ENCODE measurements around the gene AURKAIP1.

AURKAIP1 gene

GRCh38 chr1:1356796-1357401 lies 18.1 kb downstream of the AURKAIP1 start:
- Histone ChIP-seq H3K27ac (ENCODE audit: low read depth, low read length) (no peak overlapping the region), H3K23ac (ENCODE audit: low read length) (no peak overlapping the region), H4K8ac (ENCODE audit: low read depth, low read length) (no peak overlapping the region), H2AFZ (ENCODE audit: insufficient read depth, low read length, poor library complexity) (no peak overlapping the region), H3K4me2 (ENCODE audit: low read length) (peak overlapping the region; percentile 61), H3K18ac (ENCODE audit: low read length) (peak overlapping the region; percentile 62), H3K4me1 (ENCODE audit: control insufficient read depth in 1 of 2, insufficient read depth in 2 of 2, low read length in 2 of 2) (peaks cover 47 to 49% of the 10 kb centered on the region in 2 experiments), H2AK5ac (ENCODE audit: low read length) (peak overlapping the region; percentile 79), H2BK12ac (ENCODE audit: low read length) (no peak overlapping the region), H3K4ac (ENCODE audit: low read depth, low read length) (peak overlapping the region; percentile 63), H4K12ac (ENCODE audit: low read depth, low read length) (no peak overlapping the region), H4K91ac (ENCODE audit: low read depth, low read length) (peak overlapping the region; percentile 29), H3K9ac (ENCODE audit: low read length) (no peak overlapping the region), H3K14ac (ENCODE audit: low read length) (peak overlapping the region; percentile 37), H3K9me3 (ENCODE audit: insufficient read depth, low read depth, low read length) (no peaks in the 10 kb centered on the region), H2BK5ac (ENCODE audit: low read depth, low read length, poor library complexity) (peak overlapping the region; percentile 24), H3K27me3 (ENCODE audit: insufficient read depth, low read length) (peaks cover 9% of the 10 kb centered on the region), H2BK120ac (ENCODE audit: insufficient read depth, low read length, poor library complexity) (peak overlapping the region; percentile 35), H3K79me2 (ENCODE audit: control insufficient read depth, insufficient read depth, low read length, poor library complexity) (peaks cover 24% of the 10 kb centered on the region), H3K4me3 (ENCODE audit: low read depth, low read length) (peak overlapping the region; percentile 64), H3K79me1 (ENCODE audit: low read length) (peaks cover 45% of the 10 kb centered on the region), H3K36me3 (ENCODE audit: control insufficient read depth in 1 of 2, insufficient read depth in 2 of 2, low read length in 2 of 2) (peaks cover 30% of the 10 kb centered on the region in 2 experiments)
- no peak for DNase-seq
- WGBS (ENCODE audit: extremely low coverage, insufficient coverage, insufficient read length) = no CpG with 5 or more reads among the region's 26 CpGs

GRCh38 chr1:1356166-1356795 lies 18.7 kb downstream of the AURKAIP1 start:
- no peak overlapping the region for H3K27ac ChIP-seq (ENCODE audit: low read depth, low read length)

GRCh38 chr1:1355416-1355815 lies 19.6 kb downstream of the AURKAIP1 start:
- H3K27ac ChIP-seq (ENCODE audit: low read depth, low read length) = no peak overlapping the region
- H3K4me2 ChIP-seq (ENCODE audit: low read length) = peak overlapping the region; percentile 41
- no peaks in the 10 kb centered on the region for H3K9me3 ChIP-seq (ENCODE audit: insufficient read depth, low read depth, low read length)
- H2BK120ac ChIP-seq (ENCODE audit: insufficient read depth, low read length, poor library complexity) = no peak overlapping the region
- H2AFZ ChIP-seq (ENCODE audit: insufficient read depth, low read length, poor library complexity) = no peak overlapping the region
- peak; percentile 51 to 57 for DNase-seq
- H3K4me3 ChIP-seq (ENCODE audit: low read depth, low read length) = no peak overlapping the region
- H3K18ac ChIP-seq (ENCODE audit: low read length) = peak overlapping the region; percentile 64
- H4K8ac ChIP-seq (ENCODE audit: low read depth, low read length) = no peak overlapping the region
- H3K9ac ChIP-seq (ENCODE audit: low read length) = no peak overlapping the region
- H3K4ac ChIP-seq (ENCODE audit: low read depth, low read length) = no peak overlapping the region
- no peak overlapping the region for H2BK5ac ChIP-seq (ENCODE audit: low read depth, low read length, poor library complexity)
- H2AK5ac ChIP-seq (ENCODE audit: low read length) = no peak overlapping the region
- no peak overlapping the region for H2BK12ac ChIP-seq (ENCODE audit: low read length)
- no peak overlapping the region for H4K91ac ChIP-seq (ENCODE audit: low read depth, low read length)
- H3K79me2 ChIP-seq (ENCODE audit: control insufficient read depth, insufficient read depth, low read length, poor library complexity) = peaks cover 21% of the 10 kb centered on the region
- peaks cover 35% of the 10 kb centered on the region for H3K79me1 ChIP-seq (ENCODE audit: low read length)
- no peak overlapping the region for H3K23ac ChIP-seq (ENCODE audit: low read length)
- peaks cover 38 to 45% of the 10 kb centered on the region in 2 experiments for H3K4me1 ChIP-seq (ENCODE audit: control insufficient read depth in 1 of 2, insufficient read depth in 2 of 2, low read length in 2 of 2)
- no peak overlapping the region for H4K12ac ChIP-seq (ENCODE audit: low read depth, low read length)
- H3K36me3 ChIP-seq (ENCODE audit: control insufficient read depth in 1 of 2, insufficient read depth in 2 of 2, low read length in 2 of 2) = peaks cover 30 to 31% of the 10 kb centered on the region in 2 experiments
- H3K14ac ChIP-seq (ENCODE audit: low read length) = no peak overlapping the region
- H3K27me3 ChIP-seq (ENCODE audit: insufficient read depth, low read length) = peaks cover 9% of the 10 kb centered on the region
- WGBS (ENCODE audit: extremely low coverage, insufficient coverage, insufficient read length) = no CpG with 5 or more reads among the region's 52 CpGs

More at GRCh38 chr1:1356166-1356795, 18.7 kb downstream of the AURKAIP1 start:
- Histone ChIP-seq H3K4me2 (ENCODE audit: low read length) (peak overlapping the region; percentile 61), H3K23ac (ENCODE audit: low read length) (no peak overlapping the region), H3K14ac (ENCODE audit: low read length) (no peak overlapping the region), H3K9ac (ENCODE audit: low read length) (no peak overlapping the region), H4K12ac (ENCODE audit: low read depth, low read length) (no peak overlapping the region), H3K36me3 (ENCODE audit: control insufficient read depth in 1 of 2, insufficient read depth in 2 of 2, low read length in 2 of 2) (peaks cover 30 to 31% of the 10 kb centered on the region in 2 experiments), H2BK120ac (ENCODE audit: insufficient read depth, low read length, poor library complexity) (no peak overlapping the region), H3K18ac (ENCODE audit: low read length) (no peak overlapping the region), H4K91ac (ENCODE audit: low read depth, low read length) (no peak overlapping the region), H3K4me1 (ENCODE audit: control insufficient read depth in 1 of 2, insufficient read depth in 2 of 2, low read length in 2 of 2) (peaks cover 44 to 52% of the 10 kb centered on the region in 2 experiments), H2AK5ac (ENCODE audit: low read length) (no peak overlapping the region), H3K79me1 (ENCODE audit: low read length) (peaks cover 43% of the 10 kb centered on the region), H3K79me2 (ENCODE audit: control insufficient read depth, insufficient read depth, low read length, poor library complexity) (peaks cover 24% of the 10 kb centered on the region), H2BK12ac (ENCODE audit: low read length) (no peak overlapping the region), H4K8ac (ENCODE audit: low read depth, low read length) (no peak overlapping the region), H3K27me3 (ENCODE audit: insufficient read depth, low read length) (peaks cover 9% of the 10 kb centered on the region), H2BK5ac (ENCODE audit: low read depth, low read length, poor library complexity) (no peak overlapping the region), H2AFZ (ENCODE audit: insufficient read depth, low read length, poor library complexity) (no peak overlapping the region), H3K9me3 (ENCODE audit: insufficient read depth, low read depth, low read length) (no peaks in the 10 kb centered on the region), H3K4me3 (ENCODE audit: low read depth, low read length) (no peak overlapping the region), H3K4ac (ENCODE audit: low read depth, low read length) (no peak overlapping the region)
- no peak for DNase-seq
- no CpG with 5 or more reads among the region's 8 CpGs for WGBS (ENCODE audit: extremely low coverage, insufficient coverage, insufficient read length)

- H3K27ac ChIP-seq (ENCODE audit: low read depth, low read length) = no peak overlapping the region
- H3K23ac ChIP-seq (ENCODE audit: low read length) = no peak overlapping the region
- no peak overlapping the region for H2BK5ac ChIP-seq (ENCODE audit: low read depth, low read length, poor library complexity)
- H3K18ac ChIP-seq (ENCODE audit: low read length) = peak overlapping the region; percentile 55
- no peak overlapping the region for H4K91ac ChIP-seq (ENCODE audit: low read depth, low read length)
- H2BK12ac ChIP-seq (ENCODE audit: low read length) = no peak overlapping the region
- peak overlapping the region; percentile 43 for H4K8ac ChIP-seq (ENCODE audit: low read depth, low read length)
- H3K4me3 ChIP-seq (ENCODE audit: low read depth, low read length) = peak overlapping the region; percentile 44
- no CpG with 5 or more reads among the region's 116 CpGs for WGBS (ENCODE audit: extremely low coverage, insufficient coverage, insufficient read length)
- H4K12ac ChIP-seq (ENCODE audit: low read depth, low read length) = no peak overlapping the region
- H3K4me1 ChIP-seq (ENCODE audit: control insufficient read depth in 1 of 2, insufficient read depth in 2 of 2, low read length in 2 of 2) = peaks cover 33 to 39% of the 10 kb centered on the region in 2 experiments
- H3K4me2 ChIP-seq (ENCODE audit: low read length) = peak overlapping the region; percentile 32
- no peak overlapping the region for H3K4ac ChIP-seq (ENCODE audit: low read depth, low read length)
- H3K36me3 ChIP-seq (ENCODE audit: control insufficient read depth in 1 of 2, insufficient read depth in 2 of 2, low read length in 2 of 2) = peaks cover 30 to 31% of the 10 kb centered on the region in 2 experiments
- H3K79me2 ChIP-seq (ENCODE audit: control insufficient read depth, insufficient read depth, low read length, poor library complexity) = peaks cover 18% of the 10 kb centered on the region
- H3K79me1 ChIP-seq (ENCODE audit: low read length) = peaks cover 30% of the 10 kb centered on the region
- H3K27me3 ChIP-seq (ENCODE audit: insufficient read depth, low read length) = peaks cover 9% of the 10 kb centered on the region
- H3K9ac ChIP-seq (ENCODE audit: low read length) = no peak overlapping the region
- H3K14ac ChIP-seq (ENCODE audit: low read length) = no peak overlapping the region
- H3K9me3 ChIP-seq (ENCODE audit: insufficient read depth, low read depth, low read length) = no peaks in the 10 kb centered on the region
- no peak overlapping the region for H2BK120ac ChIP-seq (ENCODE audit: insufficient read depth, low read length, poor library complexity)
- peak in 1 of 2 donors; percentile 26 for DNase-seq
- H2AFZ ChIP-seq (ENCODE audit: insufficient read depth, low read length, poor library complexity) = no peak overlapping the region
- no peak overlapping the region for H2AK5ac ChIP-seq (ENCODE audit: low read length)
Measured at GRCh38 chr1:1354271-1355247, 20.4 kb downstream of the AURKAIP1 start.

All from trophoblast cell (in vitro differentiated cells and primary cell).